ENCODE results near the gene OPTC. TPM values are rescaled to one million over a fixed set of nuclear protein-coding genes. Genes with fewer than 3 reads are reported as not detected.

OPTC gene
- total and polyA plus RNA-seq, 2 donors (not counting 1 experiment from before 2014, with no cell fraction given), result not detected

Other genes starting within 250 kb of the OPTC start
- gene BTG2, start 188.6 kb upstream of the OPTC start, total RNA-seq, result 505 and 508 TPM in 2 replicates
- 300 and 778 TPM in 2 replicates for gene BTG2, start 188.6 kb upstream of the OPTC start, polyA plus RNA-seq
- not detected in 2 replicates for gene FMOD, start 143.0 kb upstream of the OPTC start, total RNA-seq
- gene FMOD, start 143.0 kb upstream of the OPTC start, polyA plus RNA-seq, result not detected in 2 replicates
- gene PRELP, start 18.3 kb upstream of the OPTC start, total RNA-seq, result not detected in 2 replicates
- not detected in 2 replicates for gene PRELP, start 18.3 kb upstream of the OPTC start, polyA plus RNA-seq
- gene ATP2B4, start 132.7 kb downstream of the OPTC start, total RNA-seq, result 15.3 and 17.0 TPM in 2 replicates
- gene ATP2B4, start 132.7 kb downstream of the OPTC start, polyA plus RNA-seq, result 4.3 and 6.0 TPM in 2 replicates

Measured in B cell (primary cell).